ENCODE measurements around the gene SIGLEC9. TPM values are rescaled to one million over a fixed set of nuclear protein-coding genes. Genes with fewer than 3 reads are reported as not detected.

The SIGLEC9 gene
- total and polyA plus RNA-seq, 9 donors = 1.7 to 10.4 (median 2.9) TPM

DNA sequence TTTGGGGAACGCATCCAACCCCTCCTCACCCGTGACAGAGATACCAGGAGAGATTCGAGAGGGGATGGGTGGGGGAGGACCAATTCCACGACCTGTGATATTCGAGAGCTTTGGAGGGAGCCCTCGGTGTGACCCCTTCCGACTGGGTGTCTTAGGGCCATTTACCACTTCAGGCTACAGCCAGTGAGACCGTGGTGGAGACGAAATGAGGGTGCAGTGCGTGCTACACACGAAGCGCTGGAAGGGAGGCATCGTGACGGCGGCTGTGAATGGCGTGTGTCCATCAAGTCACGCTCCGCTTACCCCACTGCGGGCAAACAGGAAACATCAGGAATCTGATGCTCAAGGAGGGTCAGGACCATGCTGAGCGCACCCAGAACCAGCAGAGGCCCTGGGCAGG lies 26.9 kb upstream of the SIGLEC9 start:
- intact Hi-C loops (cut with DNase I) = loop anchor here in 2 of 4 donors (2.0 to 10.0 kb wide), 4 partner anchors 75 to 170 kb away; no protein-coding TSS in a partner anchor
- Histone ChIP-seq H3K27ac (no peak overlapping the region), H3K4me3 (no peak overlapping the region), H3K4me1 (ENCODE audit: insufficient read depth) (peaks cover 17% of the 10 kb centered on the region), H3K9me3 (no peaks in the 10 kb centered on the region), H3K27me3 (no peaks in the 10 kb centered on the region), H3K36me3 (no peaks in the 10 kb centered on the region)
- 79 to 84% (median 84%) methylated on average over 20 of the region's 20 CpGs for WGBS, 3 donors
- TF ChIP-seq, protein P1, sequence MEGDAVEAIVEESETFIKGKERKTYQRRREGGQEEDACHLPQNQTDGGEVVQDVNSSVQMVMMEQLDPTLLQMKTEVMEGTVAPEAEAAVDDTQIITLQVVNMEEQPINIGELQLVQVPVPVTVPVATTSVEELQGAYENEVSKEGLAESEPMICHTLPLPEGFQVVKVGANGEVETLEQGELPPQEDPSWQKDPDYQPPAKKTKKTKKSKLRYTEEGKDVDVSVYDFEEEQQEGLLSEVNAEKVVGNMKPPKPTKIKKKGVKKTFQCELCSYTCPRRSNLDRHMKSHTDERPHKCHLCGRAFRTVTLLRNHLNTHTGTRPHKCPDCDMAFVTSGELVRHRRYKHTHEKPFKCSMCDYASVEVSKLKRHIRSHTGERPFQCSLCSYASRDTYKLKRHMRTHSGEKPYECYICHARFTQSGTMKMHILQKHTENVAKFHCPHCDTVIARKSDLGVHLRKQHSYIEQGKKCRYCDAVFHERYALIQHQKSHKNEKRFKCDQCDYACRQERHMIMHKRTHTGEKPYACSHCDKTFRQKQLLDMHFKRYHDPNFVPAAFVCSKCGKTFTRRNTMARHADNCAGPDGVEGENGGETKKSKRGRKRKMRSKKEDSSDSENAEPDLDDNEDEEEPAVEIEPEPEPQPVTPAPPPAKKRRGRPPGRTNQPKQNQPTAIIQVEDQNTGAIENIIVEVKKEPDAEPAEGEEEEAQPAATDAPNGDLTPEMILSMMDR (IDR thresholded peaks at IDR 0.05) = no peak
- TF ChIP-seq POLR2A (IDR thresholded peaks at IDR 0.05) (no peak), EP300 (IDR thresholded peaks at IDR 0.05) (no peak)
- DNase-seq = no peak

DNA sequence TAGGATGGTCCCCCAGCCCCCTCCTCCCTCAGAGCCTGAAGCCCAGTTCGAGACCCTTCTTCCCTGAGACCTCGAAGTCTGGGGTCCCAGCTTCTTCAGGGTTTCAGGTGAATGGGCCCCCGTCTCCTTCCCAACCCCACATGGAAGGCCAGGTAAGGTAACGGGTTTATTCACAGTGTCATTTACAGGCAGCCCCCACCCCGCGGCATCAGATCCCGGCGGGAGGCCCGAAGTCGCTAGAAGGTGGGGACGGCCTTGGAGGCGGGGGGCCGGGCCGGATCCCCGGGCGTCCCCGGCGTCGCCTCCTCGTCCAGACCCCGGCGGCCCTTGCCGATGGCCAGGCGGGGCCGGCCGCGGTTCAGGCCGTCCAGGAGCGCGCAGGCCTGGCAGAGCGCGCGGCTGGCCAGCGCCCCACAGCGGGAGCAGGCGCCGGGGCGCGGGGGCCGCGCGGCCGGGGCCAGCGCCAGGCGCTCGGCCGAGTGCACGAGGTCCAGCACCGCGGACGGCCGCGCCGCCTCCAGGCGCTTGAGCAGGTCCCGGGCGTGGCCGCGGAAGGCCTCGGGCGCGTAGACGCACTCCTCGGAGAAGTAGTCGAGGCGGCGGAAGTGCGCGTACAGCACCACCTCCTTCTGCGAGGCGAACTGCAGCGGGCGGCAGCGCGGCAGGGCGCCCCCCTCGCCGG lies 26.2 kb upstream of the SIGLEC9 start:
- Histone ChIP-seq H3K4me1 (ENCODE audit: insufficient read depth) (peaks cover 17% of the 10 kb centered on the region), H3K9me3 (no peaks in the 10 kb centered on the region), H3K27ac (peak overlapping the region in 1 of 2 donors; percentile 34), H3K27me3 (no peaks in the 10 kb centered on the region), H3K4me3 (no peak overlapping the region), H3K36me3 (no peaks in the 10 kb centered on the region)
- DNase-seq = peak; percentile 43 to 76 (median 56)
- 57 to 63% (median 63%) methylated on average over 76 to 78 of the region's 78 CpGs for WGBS, 3 donors
- TF ChIP-seq EP300 (IDR thresholded peaks at IDR 0.05) (no peak), POLR2A (IDR thresholded peaks at IDR 0.05) (no peak)
- TF ChIP-seq, protein P1 (IDR thresholded peaks at IDR 0.05) = no peak
- intact Hi-C loops (cut with DNase I) = loop anchor here in 2 of 4 donors (5.0 to 10.0 kb wide), 3 partner anchors 74 to 171 kb away; no protein-coding TSS in a partner anchor

DNA sequence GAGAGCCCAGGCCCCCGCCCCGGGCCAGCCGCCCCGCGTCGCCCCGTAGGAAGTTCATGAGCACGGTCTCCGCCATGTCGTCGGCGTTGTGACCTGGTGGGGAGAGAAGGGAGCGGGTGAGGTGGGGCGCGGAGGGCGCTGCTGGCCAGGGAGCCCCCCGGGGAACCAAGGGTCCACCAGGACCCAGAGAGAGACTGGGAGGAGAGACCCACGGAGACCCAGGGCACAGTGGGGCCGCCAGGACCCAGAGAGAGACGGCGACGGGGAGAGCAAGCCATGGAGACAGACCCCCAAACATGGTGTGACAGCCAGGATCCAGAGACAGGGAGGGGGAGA lies 25.7 kb upstream of the SIGLEC9 start:
- no peak for DNase-seq
- Histone ChIP-seq H3K9me3 (no peaks in the 10 kb centered on the region), H3K36me3 (no peaks in the 10 kb centered on the region), H3K27ac (peak overlapping the region in 1 of 2 donors; percentile 34), H3K4me3 (no peak overlapping the region), H3K4me1 (ENCODE audit: insufficient read depth) (peaks cover 19% of the 10 kb centered on the region), H3K27me3 (no peaks in the 10 kb centered on the region)
- TF ChIP-seq POLR2A (IDR thresholded peaks at IDR 0.05) = no peak
- TF ChIP-seq, protein P1 (IDR thresholded peaks at IDR 0.05) = peak in 1 of 3 donors; percentile 10
- intact Hi-C loops (cut with DNase I) = loop anchor here in 2 of 4 donors (5.0 to 10.0 kb wide), 3 partner anchors 73 to 172 kb away; no protein-coding TSS in a partner anchor
- WGBS, 3 donors = 63 to 74% (median 73%) methylated on average over 22 of the region's 22 CpGs

DNA sequence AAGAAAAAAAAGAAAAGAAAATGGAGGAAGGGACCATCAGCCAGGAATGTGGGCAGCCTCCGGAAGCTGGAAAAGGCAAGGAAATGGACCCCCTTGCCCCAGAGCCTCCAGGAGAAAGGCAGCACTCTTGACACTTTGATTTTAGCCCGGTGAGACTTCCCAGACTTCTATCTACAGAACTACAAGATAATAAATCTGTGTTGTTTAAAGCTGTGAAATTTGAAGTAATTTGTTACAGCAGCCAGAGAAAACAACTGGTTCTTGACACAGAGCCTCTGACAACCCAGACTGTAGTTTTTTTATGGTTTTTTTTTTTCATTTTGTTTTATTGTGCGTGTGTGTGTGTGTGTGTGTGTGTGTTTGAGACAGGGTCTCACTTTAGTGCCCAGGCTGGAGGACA lies 24.1 kb upstream of the SIGLEC9 start:
- TF ChIP-seq POLR2A (IDR thresholded peaks at IDR 0.05) = no peak
- no peak for TF ChIP-seq EP300 (IDR thresholded peaks at IDR 0.05)
- TF ChIP-seq, protein P1 (IDR thresholded peaks at IDR 0.05) = no peak
- Histone ChIP-seq H3K27ac (no peak overlapping the region), H3K9me3 (no peaks in the 10 kb centered on the region), H3K4me3 (no peak overlapping the region), H3K27me3 (no peaks in the 10 kb centered on the region), H3K4me1 (ENCODE audit: insufficient read depth) (peaks cover 13% of the 10 kb centered on the region), H3K36me3 (no peaks in the 10 kb centered on the region)
- intact Hi-C loops (cut with DNase I) = loop anchor here in 1 of 4 donors (10.0 kb wide), 1 partner anchor 64 kb away; no protein-coding TSS in a partner anchor
- 36 to 45% (median 36%) methylated on average over 3 of the region's 3 CpGs for WGBS, 3 donors
- no peak for DNase-seq

Measured in ovary (tissue), 9 donors.